ENCODE data around the gene KANK4. TPM values are rescaled to one million over a fixed set of nuclear protein-coding genes. Genes with fewer than 3 reads are reported as not detected.

Gene KANK4
- total RNA-seq, 6 donors from 2014 or later, result 0.63 to 9.8 (median 3.7) TPM

DNA sequence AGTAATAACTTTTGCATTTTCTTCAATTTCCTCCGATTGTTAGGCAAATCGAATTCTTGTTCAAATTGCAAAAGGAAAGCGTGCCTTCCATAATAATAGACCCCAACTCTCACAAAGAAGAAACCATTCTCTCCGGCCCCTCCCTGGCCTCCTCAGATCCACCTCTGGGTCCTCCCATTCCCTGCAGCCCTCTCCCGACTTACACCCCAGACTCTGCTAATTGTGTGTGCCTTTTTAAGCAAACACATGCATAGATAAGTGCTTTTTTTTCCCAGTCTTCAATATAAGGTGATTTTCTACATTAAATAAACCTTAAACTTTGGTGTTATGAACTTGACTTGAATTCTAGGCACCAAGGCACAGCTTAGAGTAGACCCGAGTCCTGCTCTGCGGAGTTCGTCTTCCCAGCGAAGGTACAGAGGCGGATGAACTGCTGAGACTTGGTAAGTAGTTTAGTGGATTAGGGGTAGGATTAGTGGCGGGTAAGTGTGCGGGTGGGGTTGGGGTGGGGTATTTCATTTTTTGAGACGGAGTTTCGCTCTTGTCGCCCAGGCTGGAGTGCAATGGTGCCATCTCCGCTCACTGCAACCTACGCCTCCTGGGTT lies 123.0 kb downstream of the KANK4 start:
- no peak for ATAC-seq (ENCODE audit: low FRiP score in 2 of 2)
- H3K27me3 ChIP-seq, result peaks cover 0 to 11% (median 3%) of the 10 kb centered on the region in 4 donors

DNA sequence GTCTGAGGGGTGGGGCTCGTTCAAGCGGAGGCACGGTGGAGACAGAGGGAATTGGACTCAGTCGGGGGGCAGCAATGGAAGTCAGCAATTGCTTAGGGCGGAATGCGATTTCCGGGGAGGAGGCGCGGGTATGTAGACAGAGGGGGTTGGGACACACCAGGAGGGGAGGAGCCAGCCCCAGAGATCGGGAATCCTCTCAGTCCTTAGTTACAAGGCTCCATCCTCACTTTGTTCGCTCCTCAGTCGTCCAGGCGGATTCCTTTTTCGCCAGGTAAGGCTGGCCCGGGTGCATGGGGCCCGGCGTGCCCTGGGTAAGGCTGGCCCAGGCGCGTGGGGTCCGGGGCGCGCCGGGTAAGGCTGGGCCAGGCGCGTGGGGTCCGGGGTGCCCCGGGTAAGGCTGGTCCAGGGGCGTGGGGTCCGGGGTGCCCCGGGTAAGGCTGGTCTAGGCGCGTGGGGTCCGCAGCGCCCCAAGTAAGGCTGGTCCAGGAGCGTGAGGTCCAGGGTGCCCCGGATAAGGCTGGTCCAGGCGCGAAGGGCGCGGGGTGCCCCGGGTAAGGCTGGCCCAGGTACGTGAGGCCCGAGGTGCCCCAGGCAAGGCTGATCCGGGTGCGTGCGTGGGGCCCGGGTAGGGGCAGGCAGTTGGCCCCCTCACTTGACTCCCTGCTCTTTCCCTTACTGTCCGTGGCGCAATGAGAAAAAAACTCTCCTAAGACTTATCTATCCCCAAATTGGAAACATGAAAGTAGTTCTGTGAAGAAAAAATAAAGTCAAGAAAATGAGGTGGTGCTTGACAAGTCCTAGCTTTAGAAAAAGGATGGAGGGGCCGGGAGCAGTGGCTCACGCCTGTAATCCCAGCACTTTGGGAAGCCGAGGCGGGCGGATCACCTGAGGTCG lies 124.3 kb downstream of the KANK4 start, which contains the start of gene L1TD1:
Gene L1TD1, plus strand, starts transcription at position 199 of the 894 bp plus-strand sequence. CDS start 11,780 bp downstream, outside the sequence.
- peak within 1 kb of the TSS; percentile 4 to 44 (median 32) for H3K4me3 ChIP-seq
- ATAC-seq (ENCODE audit: low FRiP score in 2 of 2), result peak; percentile 47 to 52

More for the DNA sequence above, 123.0 kb downstream of the KANK4 start:
- H3K36me3 ChIP-seq, result no peaks in the 10 kb centered on the region
- H3K9me3 ChIP-seq, result no peaks in the 10 kb centered on the region
- TF ChIP-seq POLR2A (IDR thresholded peaks at IDR 0.05) (no peak), POLR2AphosphoS5 (IDR thresholded peaks at IDR 0.05) (no peak), EP300 (IDR thresholded peaks at IDR 0.05) (no peak)
- TF ChIP-seq, protein P1, sequence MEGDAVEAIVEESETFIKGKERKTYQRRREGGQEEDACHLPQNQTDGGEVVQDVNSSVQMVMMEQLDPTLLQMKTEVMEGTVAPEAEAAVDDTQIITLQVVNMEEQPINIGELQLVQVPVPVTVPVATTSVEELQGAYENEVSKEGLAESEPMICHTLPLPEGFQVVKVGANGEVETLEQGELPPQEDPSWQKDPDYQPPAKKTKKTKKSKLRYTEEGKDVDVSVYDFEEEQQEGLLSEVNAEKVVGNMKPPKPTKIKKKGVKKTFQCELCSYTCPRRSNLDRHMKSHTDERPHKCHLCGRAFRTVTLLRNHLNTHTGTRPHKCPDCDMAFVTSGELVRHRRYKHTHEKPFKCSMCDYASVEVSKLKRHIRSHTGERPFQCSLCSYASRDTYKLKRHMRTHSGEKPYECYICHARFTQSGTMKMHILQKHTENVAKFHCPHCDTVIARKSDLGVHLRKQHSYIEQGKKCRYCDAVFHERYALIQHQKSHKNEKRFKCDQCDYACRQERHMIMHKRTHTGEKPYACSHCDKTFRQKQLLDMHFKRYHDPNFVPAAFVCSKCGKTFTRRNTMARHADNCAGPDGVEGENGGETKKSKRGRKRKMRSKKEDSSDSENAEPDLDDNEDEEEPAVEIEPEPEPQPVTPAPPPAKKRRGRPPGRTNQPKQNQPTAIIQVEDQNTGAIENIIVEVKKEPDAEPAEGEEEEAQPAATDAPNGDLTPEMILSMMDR (IDR thresholded peaks at IDR 0.05), result no peak
- DNase-seq, result no peak
- peaks cover 0 to 8% (median 1%) of the 10 kb centered on the region in 4 donors for H3K4me1 ChIP-seq
- H3K27ac ChIP-seq, result no peak overlapping the region
- 86% methylated on average over 17 of the region's 17 CpGs for WGBS, 2 donors
- no peak overlapping the region for H3K4me3 ChIP-seq

DNA sequence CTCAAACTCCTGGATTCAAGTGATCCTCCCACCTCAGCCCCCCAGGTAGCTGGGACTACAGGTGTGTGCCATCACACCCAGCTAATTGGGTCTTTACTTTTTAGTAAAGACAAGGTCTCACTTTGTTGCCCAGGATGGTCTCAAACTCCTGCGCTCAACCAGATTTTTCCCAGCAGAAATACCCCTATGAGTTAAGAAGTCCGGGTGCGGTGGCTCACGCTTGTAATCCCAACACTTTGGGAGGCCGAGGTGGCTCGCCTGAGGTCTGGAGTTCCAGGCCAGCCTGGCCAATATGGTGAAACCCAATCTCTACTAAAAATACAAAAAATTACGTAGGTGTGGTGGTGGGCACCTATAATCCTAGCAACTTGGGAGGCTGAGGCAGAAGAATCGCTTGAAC lies 131.1 kb downstream of the KANK4 start:
- no peaks in the 10 kb centered on the region for H3K4me1 ChIP-seq
- H3K9me3 ChIP-seq, result no peaks in the 10 kb centered on the region
- TF ChIP-seq, protein P1 (IDR thresholded peaks at IDR 0.05), result no peak
- no peaks in the 10 kb centered on the region for H3K27me3 ChIP-seq
- H3K36me3 ChIP-seq, result no peaks in the 10 kb centered on the region
- H3K27ac ChIP-seq, result no peak overlapping the region
- no peak overlapping the region for H3K4me3 ChIP-seq
- 97 to 99% methylated on average over 8 of the region's 8 CpGs for WGBS, 2 donors
- DNase-seq (no peak), ATAC-seq (ENCODE audit: low FRiP score in 2 of 2) (no peak)

More for the DNA sequence above, 124.3 kb downstream of the KANK4 start, which contains the start of gene L1TD1:
- Histone ChIP-seq H3K36me3 (no peaks in the 10 kb centered on the region), H3K4me1 (peaks cover 0 to 8% (median 1%) of the 10 kb centered on the region in 4 donors), H3K9me3 (no peaks in the 10 kb centered on the region), H3K27ac (peak within 1 kb of the TSS in 1 of 4 donors; percentile 10), H3K27me3 (peaks cover 0 to 11% (median 3%) of the 10 kb centered on the region in 4 donors)
- WGBS, 2 donors, result 16 to 17% methylated on average over 29 to 44 of the region's 55 CpGs
- TF ChIP-seq POLR2AphosphoS5 (IDR thresholded peaks at IDR 0.05), result no peak
- TF ChIP-seq, protein P1 (IDR thresholded peaks at IDR 0.05), result no peak
- no peak for TF ChIP-seq POLR2A (IDR thresholded peaks at IDR 0.05)
- TF ChIP-seq EP300 (IDR thresholded peaks at IDR 0.05), result no peak
- DNase-seq, result peak in 1 of 2 donors; percentile 83

DNA sequence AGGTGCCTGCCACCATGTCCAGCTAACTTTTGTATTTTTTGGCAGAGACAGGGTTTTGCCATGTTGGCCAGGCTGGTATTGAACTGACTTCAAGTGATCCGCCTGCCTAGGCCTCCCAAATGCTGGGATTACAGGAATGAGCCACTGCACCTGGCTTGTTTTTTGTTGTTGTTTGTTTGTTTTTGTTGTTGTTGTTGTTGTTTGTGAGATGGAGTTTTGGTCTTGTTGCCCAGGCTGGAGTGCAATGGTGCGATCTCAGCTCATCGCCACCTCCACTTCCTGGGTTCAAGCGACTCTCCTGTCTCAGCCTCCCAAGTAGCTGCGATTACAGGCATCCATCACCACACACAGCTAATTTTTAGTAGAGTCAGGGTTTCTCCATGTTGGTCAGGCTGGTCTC lies 131.7 kb downstream of the KANK4 start:
- H3K9me3 ChIP-seq, result no peaks in the 10 kb centered on the region
- DNase-seq (no peak), ATAC-seq (ENCODE audit: low FRiP score in 2 of 2) (no peak)
- no peaks in the 10 kb centered on the region for H3K27me3 ChIP-seq
- no peak overlapping the region for H3K4me3 ChIP-seq
- H3K36me3 ChIP-seq, result no peaks in the 10 kb centered on the region
- TF ChIP-seq EP300 (IDR thresholded peaks at IDR 0.05), result no peak
- TF ChIP-seq POLR2AphosphoS5 (IDR thresholded peaks at IDR 0.05), result no peak
- TF ChIP-seq, protein P1 (IDR thresholded peaks at IDR 0.05), result no peak
- TF ChIP-seq POLR2A (IDR thresholded peaks at IDR 0.05), result no peak
- H3K4me1 ChIP-seq, result no peaks in the 10 kb centered on the region
- 97 to 98% methylated on average over 5 of the region's 5 CpGs for WGBS, 2 donors
- no peak overlapping the region for H3K27ac ChIP-seq

Small RNA genes within 50 kb of the gene (small RNA-seq; reads per million reads assigned to genes)
- gene RNU6-371P, result 0 reads per million in 4 donors

Other genes starting within 250 kb of the KANK4 start
- under 1 TPM; under 0.01 to 0.71 (median 0.47) TPM for gene L1TD1, start 124.6 kb downstream of the KANK4 start, total RNA-seq
- gene USP1, start 117.6 kb upstream of the KANK4 start, total RNA-seq, result 10 to 100 TPM in 5 of 6 donors, 1 to 10 TPM in 1; 9.8 to 36.2 (median 20.0) TPM